H9 (cell line): ENCODE data around the gene KSR1. TPM values are rescaled to one million over a fixed set of nuclear protein-coding genes. Genes with fewer than 3 reads are reported as not detected.

Source experiments
- DNase-seq: peaks from one replicate; pipeline ENCODE4 v3.0.0-alpha.2; 2017
- H2AFZ ChIP-seq: one replicate; pipeline ENCODE4 v1.6.1; 2013; ENCODE audit warnings: mild to moderate bottlenecking, low read length, control low read depth, moderate library complexity
- H2AK5ac ChIP-seq: 2 replicates; pipeline ENCODE4 v1.6.1; 2013; ENCODE audit warnings: low read length, control low read depth, mixed read lengths; ENCODE audit not compliant: insufficient read length
- H2BK120ac ChIP-seq: one replicate; pipeline ENCODE4 v1.6.1; 2013; ENCODE audit warnings: low read depth, mild to moderate bottlenecking, low read length, control low read depth, inconsistent platforms; ENCODE audit not compliant: poor library complexity, severe bottlenecking
- H2BK12ac ChIP-seq: 2 replicates; pipeline ENCODE4 v1.6.1; 2013; ENCODE audit warnings: low read length, control low read depth, mixed read lengths, low read depth; ENCODE audit not compliant: insufficient read length
- H2BK15ac ChIP-seq: 2 replicates; pipeline ENCODE4 v1.6.1; 2013; ENCODE audit warnings: low read depth, low read length, control low read depth
- H2BK20ac ChIP-seq: one replicate; pipeline ENCODE4 v1.6.1; 2013; ENCODE audit warnings: low read depth, mild to moderate bottlenecking, low read length, control low read depth, inconsistent platforms; ENCODE audit not compliant: poor library complexity, severe bottlenecking
- H2BK5ac ChIP-seq: 2 replicates; pipeline ENCODE4 v1.6.1; 2013; ENCODE audit warnings: low read length, control low read depth, mixed read lengths; ENCODE audit not compliant: insufficient read length
- H3K14ac ChIP-seq: 2 replicates; pipeline ENCODE4 v1.6.1; 2013; ENCODE audit warnings: low read length, control low read depth; ENCODE audit not compliant: insufficient read depth
- H3K18ac ChIP-seq: 2 replicates; pipeline ENCODE4 v1.6.1; 2013; ENCODE audit warnings: low read depth, mild to moderate bottlenecking, mixed read lengths, low read length, control low read depth; ENCODE audit not compliant: insufficient read length
- H3K23ac ChIP-seq: 2 replicates; pipeline ENCODE4 v1.6.1; 2013; ENCODE audit warnings: low read length, control low read depth, mixed read lengths, low read depth; ENCODE audit not compliant: insufficient read length
- H3K23me2 ChIP-seq: 2 replicates; pipeline ENCODE4 v1.6.1; 2013; ENCODE audit warnings: low read depth, mild to moderate bottlenecking, mixed read lengths, low read length, control low read depth; ENCODE audit not compliant: insufficient read length, poor library complexity, severe bottlenecking
- H3K27ac ChIP-seq: 2 replicates; pipeline ENCODE4 v1.5.1; 2013; ENCODE audit warnings: low read length, control low read depth, mixed read lengths, low read depth; ENCODE audit not compliant: insufficient read length
- H3K27me3 ChIP-seq: 2 replicates; pipeline ENCODE4 v1.6.1; 2013; ENCODE audit warnings: low read length, control low read depth, inconsistent platforms; ENCODE audit not compliant: insufficient read depth
- H3K4ac ChIP-seq: 2 replicates; pipeline ENCODE4 v1.6.1; 2013; ENCODE audit warnings: low read depth, mild to moderate bottlenecking, control low read depth, inconsistent platforms, low read length, moderate library complexity
- H3K4me1 ChIP-seq: 2 replicates; pipeline ENCODE4 v1.6.1; 2013; ENCODE audit warnings: low read length, control low read depth, inconsistent platforms; ENCODE audit not compliant: insufficient read depth
- H3K4me2 ChIP-seq: 2 replicates; pipeline ENCODE4 v1.6.1; 2013; ENCODE audit warnings: low read length, control low read depth, mixed read lengths; ENCODE audit not compliant: insufficient read length, insufficient read depth
- H3K56ac ChIP-seq: 2 replicates; pipeline ENCODE4 v1.6.1; 2013; ENCODE audit warnings: low read depth, mild to moderate bottlenecking, mixed read lengths, low read length, control low read depth; ENCODE audit not compliant: insufficient read length
- H3K79me1 ChIP-seq: 2 replicates; pipeline ENCODE4 v1.6.1; 2013; ENCODE audit warnings: low read depth, mild to moderate bottlenecking, moderate library complexity, low read length, control low read depth, inconsistent platforms; ENCODE audit not compliant: insufficient read depth, poor library complexity, severe bottlenecking
- H3K79me2 ChIP-seq: 2 replicates; pipeline ENCODE4 v1.6.1; 2013; ENCODE audit warnings: low read length, control low read depth, inconsistent platforms; ENCODE audit not compliant: insufficient read depth
- H3K9ac ChIP-seq: 2 replicates; pipeline ENCODE4 v1.6.1; 2013; ENCODE audit warnings: low read length, control low read depth, mixed read lengths; ENCODE audit not compliant: insufficient read length; ENCODE audit errors: extremely low read depth
- H3K9me3 ChIP-seq: one replicate; pipeline ENCODE4 v1.6.1; 2013; ENCODE audit warnings: low read depth, low read length, inconsistent platforms; ENCODE audit not compliant: control insufficient read depth
- H3T11ph ChIP-seq: one replicate; pipeline ENCODE4 v1.6.1; 2013; ENCODE audit warnings: mild to moderate bottlenecking, low read length, control low read depth, inconsistent platforms
- H4K20me1 ChIP-seq: one replicate; pipeline ENCODE4 v1.6.1; 2013; ENCODE audit not compliant: control insufficient read depth, insufficient read length, insufficient read depth
- H4K5ac ChIP-seq: 2 replicates; pipeline ENCODE4 v1.6.1; 2013; ENCODE audit warnings: low read depth, mild to moderate bottlenecking, mixed read lengths, low read length, control low read depth; ENCODE audit not compliant: insufficient read length
- H4K8ac ChIP-seq: replicated peaks from 2 replicates; pipeline ENCODE4 v1.6.1; 2013; ENCODE audit warnings: low read length, control low read depth, mixed read lengths, low read depth; ENCODE audit not compliant: insufficient read length
- H4K91ac ChIP-seq: 2 replicates; pipeline ENCODE4 v1.6.1; 2013; ENCODE audit warnings: low read depth, mild to moderate bottlenecking, moderate library complexity, mixed read lengths, low read length, control low read depth; ENCODE audit not compliant: insufficient read length
- H3K27ac Mint-ChIP-seq, 3 experiments: 2 replicates in 2 of 3; 3 replicates in 1 of 3; pipeline ENCODE4 v1.8.0; 2020 to 2021; ENCODE audit warnings: mixed read lengths in 3 of 3, mild to moderate bottlenecking in 1 of 3, moderate library complexity in 1 of 3
- H3K27me3 Mint-ChIP-seq: 2 replicates; pipeline ENCODE4 v1.8.0; 2021; ENCODE audit warnings: low read depth, mild to moderate bottlenecking, moderate library complexity, mixed read lengths
- H3K36me3 Mint-ChIP-seq, 3 experiments: 2 replicates in 2 of 3; 3 replicates in 1 of 3; pipeline ENCODE4 v1.8.0; 2020 to 2021; ENCODE audit warnings: low read depth in 3 of 3, mixed read lengths in 3 of 3; ENCODE audit not compliant: insufficient read depth in 1 of 3
- H3K4me1 Mint-ChIP-seq, 2 experiments: 2 replicates each; pipeline ENCODE4 v1.8.0; 2020; ENCODE audit warnings: mixed read lengths in 2 of 2
- H3K4me3 Mint-ChIP-seq, 2 experiments: 2 replicates in 1 of 2; 3 replicates in 1 of 2; pipeline ENCODE4 v1.8.0; 2020 to 2021; ENCODE audit warnings: mild to moderate bottlenecking in 2 of 2, mixed read lengths in 2 of 2, moderate library complexity in 1 of 2
- H3K9me3 Mint-ChIP-seq, 2 experiments: 2 replicates in 1 of 2; 3 replicates in 1 of 2; pipeline ENCODE4 v1.8.0; 2020; ENCODE audit warnings: mild to moderate bottlenecking in 2 of 2, mixed read lengths in 2 of 2, moderate library complexity in 1 of 2
- CTCF ChIP-seq: fragments of 200-600 bp; sonication (generic); conservative IDR thresholded peaks from 3 replicates; pipeline ENCODE4 v1.8.0; 2021; ENCODE audit warnings: antibody characterized with exemption, mild to moderate bottlenecking
- WGBS: extraction: QIAGEN DNeasy Blood & Tissue Kit; methylation state at CpG from one replicate; pipeline ENCODE4 v1.1.7; 2013; ENCODE audit warnings: missing lambda C conversion rate, low lambda C conversion rate, mixed read lengths; ENCODE audit not compliant: insufficient read length; ENCODE audit errors: extremely low coverage; 5-methylcytosine and 5-hydroxymethylcytosine counted together
- total RNA-seq: library from RNA; stranded (reverse); gene quantifications from 2 replicates; pipeline ENCODE4 v1.2.1, GENCODE V29; 2021

Gene KSR1
- total RNA-seq, 1 experiment from 2014 or later = 44.9 TPM

DNA sequence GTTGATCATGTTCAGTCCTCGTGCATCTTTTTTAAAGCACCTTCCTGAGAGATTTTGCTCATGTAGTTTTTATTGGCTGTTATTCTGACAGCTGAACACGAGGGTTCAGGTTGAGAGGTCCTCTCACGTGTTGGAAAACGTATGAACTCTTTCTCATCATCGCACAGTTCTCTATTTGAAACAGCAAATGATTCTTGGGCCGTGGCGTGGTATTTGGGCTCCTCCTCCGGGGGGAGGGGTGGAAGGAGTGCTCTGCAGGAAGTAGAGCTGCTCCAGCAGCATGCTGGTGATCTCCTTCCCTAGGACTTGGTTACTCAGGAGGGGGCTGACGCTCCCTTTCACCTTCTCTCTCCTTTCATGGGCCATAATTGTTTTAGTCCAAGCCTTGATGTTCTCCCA, 70.4 kb downstream of the KSR1 start:
- Mint-ChIP-seq H3K27me3 (no peaks in the 10 kb centered on the region), H3K9me3 (no peaks in the 10 kb centered on the region), H3K4me1 (peaks cover 70 to 78% of the 10 kb centered on the region in 2 experiments), H3K4me3 (peak overlapping the region in 1 of 2 experiments; percentile 8; a peak in 1 of 5 replicates), H3K36me3 (no peaks in the 10 kb centered on the region), H3K27ac (peak overlapping the region; percentile 8 to 94 (median 91))
- no peaks in the 10 kb centered on the region for H4K20me1 ChIP-seq
- H4K8ac ChIP-seq = no peak overlapping the region
- no peak overlapping the region for H2BK120ac ChIP-seq
- no peak overlapping the region for H2BK12ac ChIP-seq
- no peak for TF ChIP-seq CTCF
- no peak overlapping the region for H2AFZ ChIP-seq
- H4K91ac ChIP-seq = no peak overlapping the region
- H3K56ac ChIP-seq = no peak overlapping the region
- H3K4me2 ChIP-seq = no peak overlapping the region
- H3K9ac ChIP-seq = no peak overlapping the region
- no peak overlapping the region for H2BK20ac ChIP-seq
- H3K4ac ChIP-seq = no peak overlapping the region
- H3K79me1 ChIP-seq = no peaks in the 10 kb centered on the region
- no peak overlapping the region for H3K14ac ChIP-seq
- H2AK5ac ChIP-seq = no peak overlapping the region
- no peaks in the 10 kb centered on the region for H3K27me3 ChIP-seq
- no peak overlapping the region for H3K23ac ChIP-seq
- peak; percentile 67 for DNase-seq
- H3K18ac ChIP-seq = no peak overlapping the region
- H2BK5ac ChIP-seq = no peak overlapping the region
- no peak overlapping the region for H4K5ac ChIP-seq
- H3K27ac ChIP-seq = no peak overlapping the region
- no peaks in the 10 kb centered on the region for H3K23me2 ChIP-seq
- no CpG with 5 or more reads among the region's 9 CpGs for WGBS
- H3T11ph ChIP-seq = no peak overlapping the region
- H3K9me3 ChIP-seq = no peaks in the 10 kb centered on the region
- H3K4me1 ChIP-seq = peaks cover 21% of the 10 kb centered on the region; the same call in 1 of the 2 replicates
- H3K79me2 ChIP-seq = peaks cover 9% of the 10 kb centered on the region; the same call in 1 of the 2 replicates
- H2BK15ac ChIP-seq = no peak overlapping the region
